GM12878 (cell line): ENCODE results near the gene PNMA5. TPM values are rescaled to one million over a fixed set of nuclear protein-coding genes. Genes with fewer than 3 reads are reported as not detected.

Experiments
- ATAC-seq: fragments of 200-7000 bp; cut with Tn5 transposase; 3 replicates; pipeline ENCODE4 v1.9.1; 2020; ENCODE audit warnings: mild to moderate bottlenecking, moderate library complexity
- BruUV-seq: library from RNA; stranded (reverse); fragments of 400-500 nt; replicated peaks from 2 replicates; lab custom pipeline; 2021; lab: Mats Ljungman, UMichigan
- CTCF ChIA-PET: fragments of 300-600 bp; sonication (Branson Sonifier 250); formaldehyde crosslinking; extraction: SDS; loops from one replicate; lab custom pipeline; 2021; ENCODE audit warnings: inconsistent platforms; lab: Yijun Ruan, JAX
- POLR2A ChIA-PET: fragments of 350-600 bp; formaldehyde crosslinking; extraction: SDS; loops from one replicate; lab custom pipeline; 2021; ENCODE audit warnings: inconsistent platforms; lab: Charles Lee
- RAD21 ChIA-PET: fragments of 300-600 bp; sonication (Branson Sonifier 250); formaldehyde crosslinking; loops from one replicate; lab custom pipeline; 2023; ENCODE audit warnings: antibody characterized with exemption; ENCODE audit not compliant: unreplicated experiment; lab: Charles Lee
- SMC1A ChIA-PET: fragments of 300-600 bp; sonication (Branson Sonifier 250); formaldehyde crosslinking; loops from one replicate; lab custom pipeline; 2023; ENCODE audit not compliant: unreplicated experiment, uncharacterized antibody; lab: Charles Lee
- DNase-seq: peaks from one replicate; pipeline ENCODE4 v3.0.0-alpha.2; 2011; ENCODE audit warnings: low read depth, low spot score
- FAIRE-seq: peaks from 3 replicates; lab custom pipeline; 2011; peaks lifted over from hg19 to GRCh38; lab: Jason Lieb, UNC
- H2AFZ ChIP-seq: 2 replicates; pipeline ENCODE4 v1.6.0; 2011; ENCODE audit warnings: low read depth, low read length, control low read depth; ENCODE audit not compliant: control insufficient read depth
- H3K27ac ChIP-seq: 2 replicates; pipeline ENCODE4 v1.5.1; 2011; ENCODE audit warnings: control low read depth; ENCODE audit not compliant: control insufficient read depth, insufficient read depth
- H3K27me3 ChIP-seq, 2 experiments: replicated peaks in 1 of 2; 2 replicates each; pipeline versions ENCODE4 v1.6.0 to v1.6.1; 2011; ENCODE audit warnings: low read length in 1 of 2; ENCODE audit not compliant: control insufficient read depth in 2 of 2, insufficient read depth in 2 of 2
- H3K36me3 ChIP-seq, 2 experiments: 2 replicates each; pipeline ENCODE4 v1.5.1; 2011; ENCODE audit warnings: low read length in 1 of 2; ENCODE audit not compliant: control insufficient read depth in 2 of 2, insufficient read depth in 2 of 2
- H3K4me1 ChIP-seq: 2 replicates; pipeline ENCODE4 v1.6.1; 2011; ENCODE audit warnings: mild to moderate bottlenecking, low read length, moderate library complexity, mixed read lengths; ENCODE audit not compliant: control insufficient read depth, insufficient read depth
- H3K4me2 ChIP-seq: 2 replicates; pipeline ENCODE4 v1.6.0; 2011; ENCODE audit warnings: control low read depth; ENCODE audit not compliant: control insufficient read depth, insufficient read depth
- H3K4me3 ChIP-seq: fragments of 200-600 bp; sonication (generic); 2 replicates; pipeline ENCODE4 v1.5.1; 2016
- H3K79me2 ChIP-seq: 2 replicates; pipeline ENCODE4 v1.6.0; 2011; ENCODE audit warnings: low read length; ENCODE audit not compliant: control insufficient read depth, insufficient read depth
- H3K9ac ChIP-seq: 2 replicates; pipeline ENCODE4 v1.8.0; 2011; ENCODE audit warnings: low read length, control low read depth, mixed read lengths; ENCODE audit not compliant: control insufficient read depth, insufficient read depth
- H3K9me3 ChIP-seq: replicated peaks from 3 replicates; pipeline ENCODE4 v1.5.1; 2011; ENCODE audit warnings: mild to moderate bottlenecking, low read length; ENCODE audit not compliant: control insufficient read depth, insufficient read depth
- H4K20me1 ChIP-seq: 2 replicates; pipeline ENCODE4 v1.6.0; 2011; ENCODE audit not compliant: control insufficient read depth, insufficient read depth
- FOS ChIP-seq: IDR thresholded peaks from 3 replicates; pipeline ENCODE4 v1.6.1; 2011; ENCODE audit warnings: borderline replicate concordance; ENCODE audit not compliant: insufficient read length; ENCODE audit errors: extremely low read depth
- SIN3A ChIP-seq: IDR thresholded peaks from 2 replicates; pipeline ENCODE4 v1.6.1; 2012; ENCODE audit warnings: low read depth, low read length, improper control_type of control experiment
- WGBS: methylation state at CpG from one replicate; pipeline ENCODE4 v1.1.6; 2016; ENCODE audit warnings: low lambda C conversion rate; ENCODE audit not compliant: insufficient replicate concordance, insufficient coverage; ENCODE audit errors: missing lambda C conversion rate; 5-methylcytosine and 5-hydroxymethylcytosine counted together
- in situ Hi-C: fragments of 300-500 bp; cut with MboI; formaldehyde crosslinking; loops from 9 replicates; pipeline ENCODE4 v1.14.3; 2018; ENCODE audit warnings: mixed read lengths
- intact Hi-C: fragments of 100-400 bp; cut with micrococcal nuclease; formaldehyde crosslinking; loops from one replicate; pipeline ENCODE4 v1.14.2; 2022; ENCODE audit not compliant: unreplicated experiment
- polyA plus RNA-seq, 11 experiments: library from polyadenylated mRNA; depleted of rRNA in 4 of 11; unstranded in 6 of 11; stranded (reverse) in 5 of 11; fragments of >200 nt; fragmentation: Nextera tagmentation in 4 of 11; fragmentation: Illumina TruSeq in 1 of 11; extraction: Ambion mirVana in 4 of 11; extraction: Trizol in 1 of 11; gene quantifications; 1 replicate in 1 of 11; 2 replicates in 10 of 11; pipeline versions ENCODE4 v1.2.1 to v1.2.3, GENCODE V29; 2011 to 2016; ENCODE audit warnings: inconsistent platforms in 2 of 11, missing spikeins in 2 of 11, low read depth in 1 of 11
- total RNA-seq, 4 experiments: library from RNA; depleted of rRNA in 3 of 4; stranded (reverse); fragments of >200 nt in 3 of 4; fragmentation: Illumina TruSeq in 1 of 4; extraction: Trizol in 1 of 4; gene quantifications; 2 replicates each; pipeline versions ENCODE4 v1.2.1 to v1.2.3, GENCODE V29; 2013 to 2021
- TF ChIP-seq, protein P1 (sequence below): fragments of 450-650 bp; IDR thresholded peaks from 2 replicates; pipeline ENCODE4 v1.6.1; 2017; ENCODE audit warnings: mild to moderate bottlenecking, moderate library complexity

The PNMA5 gene
- total and polyA plus RNA-seq, 10 of the 15 experiments (the other 5 are each of a cell fraction or from before 2014, with no cell fraction given), result 0.03 TPM; not detected in 9

DNA sequence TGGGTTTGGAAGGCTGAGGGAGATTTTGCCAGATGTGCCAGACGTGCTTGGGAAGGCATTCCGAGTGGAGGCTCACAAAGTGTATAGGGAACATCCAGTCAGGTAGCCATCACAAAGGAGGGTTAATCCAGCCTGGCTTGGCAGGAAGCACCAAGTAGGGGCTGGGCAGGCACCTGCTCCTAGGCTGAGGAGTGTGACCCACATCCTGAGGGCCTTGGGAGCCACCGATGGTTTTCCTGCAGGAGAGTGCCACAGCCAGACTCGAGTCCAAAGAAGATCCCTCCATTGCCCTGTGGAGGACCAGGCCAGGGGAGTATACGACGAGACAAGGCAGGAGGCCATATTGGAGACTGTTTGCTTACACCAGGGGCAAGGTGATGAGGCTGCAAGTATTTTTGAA, 47.2 kb downstream of the PNMA5 start:
- H3K79me2 ChIP-seq, result no peaks in the 10 kb centered on the region
- TF ChIP-seq, protein P1, sequence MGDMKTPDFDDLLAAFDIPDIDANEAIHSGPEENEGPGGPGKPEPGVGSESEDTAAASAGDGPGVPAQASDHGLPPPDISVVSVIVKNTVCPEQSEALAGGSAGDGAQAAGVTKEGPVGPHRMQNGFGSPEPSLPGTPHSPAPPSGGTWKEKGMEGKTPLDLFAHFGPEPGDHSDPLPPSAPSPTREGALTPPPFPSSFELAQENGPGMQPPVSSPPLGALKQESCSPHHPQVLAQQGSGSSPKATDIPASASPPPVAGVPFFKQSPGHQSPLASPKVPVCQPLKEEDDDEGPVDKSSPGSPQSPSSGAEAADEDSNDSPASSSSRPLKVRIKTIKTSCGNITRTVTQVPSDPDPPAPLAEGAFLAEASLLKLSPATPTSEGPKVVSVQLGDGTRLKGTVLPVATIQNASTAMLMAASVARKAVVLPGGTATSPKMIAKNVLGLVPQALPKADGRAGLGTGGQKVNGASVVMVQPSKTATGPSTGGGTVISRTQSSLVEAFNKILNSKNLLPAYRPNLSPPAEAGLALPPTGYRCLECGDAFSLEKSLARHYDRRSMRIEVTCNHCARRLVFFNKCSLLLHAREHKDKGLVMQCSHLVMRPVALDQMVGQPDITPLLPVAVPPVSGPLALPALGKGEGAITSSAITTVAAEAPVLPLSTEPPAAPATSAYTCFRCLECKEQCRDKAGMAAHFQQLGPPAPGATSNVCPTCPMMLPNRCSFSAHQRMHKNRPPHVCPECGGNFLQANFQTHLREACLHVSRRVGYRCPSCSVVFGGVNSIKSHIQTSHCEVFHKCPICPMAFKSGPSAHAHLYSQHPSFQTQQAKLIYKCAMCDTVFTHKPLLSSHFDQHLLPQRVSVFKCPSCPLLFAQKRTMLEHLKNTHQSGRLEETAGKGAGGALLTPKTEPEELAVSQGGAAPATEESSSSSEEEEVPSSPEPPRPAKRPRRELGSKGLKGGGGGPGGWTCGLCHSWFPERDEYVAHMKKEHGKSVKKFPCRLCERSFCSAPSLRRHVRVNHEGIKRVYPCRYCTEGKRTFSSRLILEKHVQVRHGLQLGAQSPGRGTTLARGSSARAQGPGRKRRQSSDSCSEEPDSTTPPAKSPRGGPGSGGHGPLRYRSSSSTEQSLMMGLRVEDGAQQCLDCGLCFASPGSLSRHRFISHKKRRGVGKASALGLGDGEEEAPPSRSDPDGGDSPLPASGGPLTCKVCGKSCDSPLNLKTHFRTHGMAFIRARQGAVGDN, result no peak
- TF ChIP-seq FOS, result no peak
- no peak for TF ChIP-seq SIN3A
- H3K36me3 ChIP-seq, result no peaks in the 10 kb centered on the region
- ChIA-PET POLR2A (no interaction called here), SMC1A (no interaction called here), RAD21 (no interaction called here), CTCF (no interaction called here)
- H3K9me3 ChIP-seq, result no peaks in the 10 kb centered on the region
- 55% methylated on average over 6 of the region's 6 CpGs for WGBS
- no peak overlapping the region for H3K9ac ChIP-seq
- intact Hi-C loops (no loop called here), in situ Hi-C loops (loop anchor here (5.0 to 10.0 kb wide), 2 partner anchors 558 to 726 kb away; partner anchors contain the start of gene PNCK)
- H2AFZ ChIP-seq, result no peak overlapping the region
- FAIRE-seq (no peak), ATAC-seq (no peak), DNase-seq (no peak)
- H3K4me2 ChIP-seq, result no peak overlapping the region
- no peaks in the 10 kb centered on the region for H4K20me1 ChIP-seq
- no peak overlapping the region for H3K4me3 ChIP-seq
- no peaks in the 10 kb centered on the region for H3K4me1 ChIP-seq
- H3K27me3 ChIP-seq, result no peaks in the 10 kb centered on the region; a peak in 1 of 4 replicates
- no peak overlapping the region for H3K27ac ChIP-seq
- BruUV-seq, result no TSS peak
